Activated CD4-positive, alpha-beta T cell treated with anti-CD3 and anti-CD28 coated beads, Interleukin-2, amount 10 ng/mL, durations not matched to agents 24 days and 14 days (primary cell): Measurements from ENCODE around the gene FOXR1. TPM values are rescaled to one million over a fixed set of nuclear protein-coding genes. Genes with fewer than 3 reads are reported as not detected.

Experiments used
- DNase-seq: peaks from one replicate; pipeline ENCODE4 v3.0.0; 2022
- H3K27ac Mint-ChIP-seq: one replicate; pipeline ENCODE4 v1.8.0; 2022; ENCODE audit warnings: mild to moderate bottlenecking, mixed read lengths
- H3K27me3 Mint-ChIP-seq: one replicate; pipeline ENCODE4 v1.8.0; 2022; ENCODE audit warnings: mixed read lengths
- H3K36me3 Mint-ChIP-seq: one replicate; pipeline ENCODE4 v1.8.0; 2022; ENCODE audit warnings: low read depth, mild to moderate bottlenecking, mixed read lengths
- H3K4me1 Mint-ChIP-seq: one replicate; pipeline ENCODE4 v1.8.0; 2021; ENCODE audit warnings: mixed read lengths
- H3K4me3 Mint-ChIP-seq: one replicate; pipeline ENCODE4 v1.8.0; 2022; ENCODE audit warnings: mild to moderate bottlenecking, moderate library complexity, mixed read lengths
- H3K9me3 Mint-ChIP-seq: one replicate; pipeline ENCODE4 v1.8.0; 2021; ENCODE audit warnings: mixed read lengths
- intact Hi-C: fragments of 100-400 bp; cut with micrococcal nuclease; formaldehyde crosslinking; loops from one replicate; pipeline ENCODE4 v1.15.1; 2023
- total RNA-seq: library from RNA; stranded (reverse); gene quantifications from 2 replicates; pipeline ENCODE4 v1.2.3, GENCODE V29; 2022

Gene FOXR1, protein sequence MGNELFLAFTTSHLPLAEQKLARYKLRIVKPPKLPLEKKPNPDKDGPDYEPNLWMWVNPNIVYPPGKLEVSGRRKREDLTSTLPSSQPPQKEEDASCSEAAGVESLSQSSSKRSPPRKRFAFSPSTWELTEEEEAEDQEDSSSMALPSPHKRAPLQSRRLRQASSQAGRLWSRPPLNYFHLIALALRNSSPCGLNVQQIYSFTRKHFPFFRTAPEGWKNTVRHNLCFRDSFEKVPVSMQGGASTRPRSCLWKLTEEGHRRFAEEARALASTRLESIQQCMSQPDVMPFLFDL
- total RNA-seq: not detected in 2 replicates

DNA sequence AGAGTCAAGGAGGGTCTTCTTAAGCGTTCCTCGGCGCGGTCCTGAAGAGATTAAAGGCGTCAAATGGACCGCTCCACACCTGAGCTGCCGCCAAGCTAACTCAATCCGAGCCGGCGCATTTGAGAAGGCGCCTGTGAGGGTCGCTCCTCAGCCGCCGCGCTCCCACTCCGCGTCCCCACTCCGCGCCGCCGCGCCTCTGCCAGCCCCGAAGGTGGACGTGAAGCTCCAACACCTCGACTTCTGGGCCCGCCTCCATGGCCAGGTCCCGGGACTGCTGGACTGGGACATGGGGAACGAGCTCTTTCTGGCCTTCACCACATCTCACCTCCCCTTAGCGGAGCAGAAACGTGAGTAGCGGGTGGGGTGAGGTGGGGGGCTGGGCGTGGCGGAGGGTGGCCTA, at the start of gene FOXR1:
Gene FOXR1, plus strand, starts transcription at position 116 of the 400 bp plus-strand sequence. Its CDS starts 171 bp downstream, at position 287.
- no peak within 1 kb of the TSS for H3K27ac Mint-ChIP-seq
- H3K9me3 Mint-ChIP-seq: peaks cover 4% of the 10 kb centered on the region
- H3K4me3 Mint-ChIP-seq: no peak within 1 kb of the TSS
- intact Hi-C loops: no loop called here
- DNase-seq: no peak
- H3K27me3 Mint-ChIP-seq: peaks cover 20% of the 10 kb centered on the region
- no peaks in the 10 kb centered on the region for H3K36me3 Mint-ChIP-seq
- no peaks in the 10 kb centered on the region for H3K4me1 Mint-ChIP-seq

DNA sequence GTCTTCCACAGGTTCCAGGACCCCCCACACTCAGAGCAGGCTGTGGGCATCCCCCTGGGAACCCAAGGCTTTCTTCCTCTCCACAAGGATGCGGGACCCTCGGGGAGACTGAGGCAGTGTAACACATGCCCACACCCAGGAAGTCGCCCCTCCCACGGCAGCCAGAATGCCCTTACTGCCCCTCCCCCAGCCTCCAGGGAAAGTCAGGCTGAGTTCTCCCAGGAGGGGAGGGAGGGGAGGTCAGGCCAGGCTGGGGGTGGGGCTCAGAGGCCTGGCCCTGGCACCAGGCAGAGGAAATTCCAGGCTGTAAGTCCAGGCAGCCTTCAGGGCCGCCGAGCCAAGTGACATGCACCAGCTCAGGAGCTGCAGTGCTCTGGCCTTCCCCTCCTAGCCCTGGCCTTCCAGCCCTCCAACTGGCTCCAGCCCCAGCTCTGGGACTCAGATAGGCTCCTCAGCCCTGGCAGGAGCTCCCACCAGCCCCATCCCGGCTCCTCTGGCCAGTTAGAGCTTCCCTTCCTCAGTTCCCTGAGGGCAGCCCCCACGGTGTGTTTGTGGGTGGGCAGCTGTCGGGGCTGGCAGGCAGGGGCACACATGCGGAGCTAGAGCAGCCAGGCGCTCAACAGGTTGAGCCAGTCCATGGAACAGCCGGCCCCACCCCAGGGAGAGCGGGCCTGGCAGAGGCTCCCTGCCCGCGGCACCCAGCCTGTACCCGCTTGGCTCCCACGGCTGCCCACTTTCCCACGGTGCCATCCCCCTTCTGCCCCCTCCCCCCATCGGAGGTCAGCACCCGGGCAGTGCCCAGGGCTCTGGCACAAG, 49.4 kb upstream of the FOXR1 start:
- no peaks in the 10 kb centered on the region for H3K9me3 Mint-ChIP-seq
- H3K27ac Mint-ChIP-seq: no peak overlapping the region
- peaks cover 72% of the 10 kb centered on the region for H3K4me1 Mint-ChIP-seq

DNA sequence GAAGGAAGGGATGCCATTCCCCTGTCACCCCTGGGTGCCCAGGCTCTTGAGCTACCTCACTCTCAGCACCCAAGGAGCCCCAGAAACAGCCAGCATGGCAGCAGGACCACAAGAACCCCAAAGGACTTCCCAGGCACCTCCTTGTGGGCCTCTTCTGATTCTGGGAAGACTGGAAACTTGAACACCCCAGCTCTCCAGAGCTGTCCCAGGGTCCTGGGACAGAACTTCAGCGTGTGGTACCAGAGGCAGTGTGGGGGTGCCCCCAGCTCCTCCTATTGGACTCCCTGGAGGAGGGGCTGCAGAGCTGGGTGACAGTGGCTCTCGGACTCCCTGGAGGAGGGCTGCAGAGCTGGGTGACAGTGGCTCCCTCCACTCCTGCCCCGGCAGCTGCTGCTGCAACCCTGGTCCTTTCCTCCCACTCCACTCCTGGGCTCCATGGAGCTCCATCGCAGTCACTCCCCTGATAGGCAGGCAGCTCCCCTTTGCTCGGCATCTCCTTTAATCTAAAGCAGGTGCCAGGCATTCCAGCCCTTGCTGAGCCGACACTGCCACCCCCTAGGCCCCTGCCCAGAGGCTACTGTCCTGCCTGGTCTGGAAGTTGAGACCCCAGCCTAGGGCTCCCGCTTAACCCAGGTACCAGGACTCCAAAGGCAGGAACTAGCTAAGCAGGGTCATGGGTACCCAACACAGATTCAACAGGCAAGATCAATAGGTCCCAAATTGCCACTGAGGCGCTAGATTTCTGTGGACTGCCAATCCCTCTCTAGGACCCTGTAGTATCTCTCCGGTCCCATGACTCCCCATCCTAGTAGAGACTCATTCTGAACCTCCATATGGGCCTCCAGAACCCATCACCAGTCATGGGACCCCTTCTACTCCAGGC, 48.6 kb upstream of the FOXR1 start:
- DNase-seq: peak; percentile 60
- Mint-ChIP-seq H3K36me3 (peaks cover 7% of the 10 kb centered on the region), H3K4me3 (peak overlapping the region; percentile 91), H3K27ac (peak overlapping the region; percentile 73), H3K4me1 (peaks cover 70% of the 10 kb centered on the region), H3K27me3 (no peaks in the 10 kb centered on the region), H3K9me3 (no peaks in the 10 kb centered on the region)
- intact Hi-C loops: loop anchor here (1.0 kb wide), 1 partner anchor 8 kb away; no protein-coding TSS in a partner anchor

More for the DNA sequence above, 49.4 kb upstream of the FOXR1 start:
- intact Hi-C loops: no loop called here
- DNase-seq: peak; percentile 65
- Mint-ChIP-seq H3K36me3 (peaks cover 10% of the 10 kb centered on the region), H3K4me3 (peak overlapping the region; percentile 91), H3K27me3 (no peaks in the 10 kb centered on the region)

DNA sequence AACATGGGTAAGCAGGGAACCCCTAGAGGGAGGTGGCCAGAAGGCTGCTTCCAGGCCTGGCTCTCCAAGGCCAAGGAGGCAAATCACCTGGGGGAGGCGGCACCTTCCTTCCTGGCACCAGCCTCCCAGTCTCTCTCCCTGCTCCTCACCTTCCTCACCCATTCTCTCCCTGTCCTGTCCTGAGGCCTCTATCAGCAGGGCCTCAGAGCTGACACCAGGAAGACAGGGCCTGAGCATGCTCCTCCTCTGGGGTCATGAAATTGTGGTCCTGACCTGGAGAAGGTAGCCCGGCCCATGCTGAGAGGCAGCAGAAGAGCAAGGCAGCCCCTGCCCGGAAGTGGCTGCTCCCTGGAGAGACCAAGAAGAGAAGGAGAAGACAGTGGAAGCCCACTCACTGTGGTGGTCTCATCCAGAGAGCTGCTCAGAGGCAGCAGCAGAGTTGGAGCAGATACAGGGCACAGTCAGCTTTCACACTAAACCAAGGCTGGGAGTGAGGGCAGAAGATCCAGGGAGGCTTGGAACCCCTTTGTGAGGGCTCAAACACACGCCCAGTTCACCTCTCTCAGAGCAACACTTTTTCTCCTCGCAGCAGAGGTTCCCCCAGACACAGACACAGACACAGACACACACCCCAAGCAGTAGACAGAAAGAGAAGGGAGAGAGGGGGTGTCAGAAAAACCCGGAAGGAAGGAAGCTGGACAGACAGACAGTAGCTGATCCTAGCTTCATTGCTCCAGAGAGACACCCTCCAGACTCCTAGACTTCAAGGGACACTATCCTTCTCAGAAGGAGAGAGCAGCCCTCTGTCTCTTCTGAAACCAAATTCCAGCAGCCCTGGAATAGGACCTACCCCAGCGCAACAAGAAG, 47.6 kb upstream of the FOXR1 start:
- Mint-ChIP-seq H3K4me1 (peaks cover 70% of the 10 kb centered on the region), H3K27ac (peak overlapping the region; percentile 73), H3K27me3 (no peaks in the 10 kb centered on the region), H3K9me3 (no peaks in the 10 kb centered on the region), H3K4me3 (peak overlapping the region; percentile 91), H3K36me3 (peaks cover 7% of the 10 kb centered on the region)
- DNase-seq: peak; percentile 74
- intact Hi-C loops: loop anchor here (1.0 kb wide), 1 partner anchor 9 kb away; no protein-coding TSS in a partner anchor

GRCh38 chr11:118924591-118925585, 46.7 kb upstream of the FOXR1 start:
- H3K9me3 Mint-ChIP-seq: no peaks in the 10 kb centered on the region
- peak overlapping the region; percentile 73 for H3K27ac Mint-ChIP-seq
- peak overlapping the region; percentile 91 for H3K4me3 Mint-ChIP-seq
- H3K4me1 Mint-ChIP-seq: peaks cover 63% of the 10 kb centered on the region
- H3K36me3 Mint-ChIP-seq: peaks cover 7% of the 10 kb centered on the region
- intact Hi-C loops: loop anchor here (5.0 kb wide), 4 partner anchors 48 to 177 kb away; partner anchors contain the start of genes CENATAC, DPAGT1, RPS25 and TRAPPC4
- H3K27me3 Mint-ChIP-seq: no peaks in the 10 kb centered on the region
- peak; percentile 85 for DNase-seq

DNA sequence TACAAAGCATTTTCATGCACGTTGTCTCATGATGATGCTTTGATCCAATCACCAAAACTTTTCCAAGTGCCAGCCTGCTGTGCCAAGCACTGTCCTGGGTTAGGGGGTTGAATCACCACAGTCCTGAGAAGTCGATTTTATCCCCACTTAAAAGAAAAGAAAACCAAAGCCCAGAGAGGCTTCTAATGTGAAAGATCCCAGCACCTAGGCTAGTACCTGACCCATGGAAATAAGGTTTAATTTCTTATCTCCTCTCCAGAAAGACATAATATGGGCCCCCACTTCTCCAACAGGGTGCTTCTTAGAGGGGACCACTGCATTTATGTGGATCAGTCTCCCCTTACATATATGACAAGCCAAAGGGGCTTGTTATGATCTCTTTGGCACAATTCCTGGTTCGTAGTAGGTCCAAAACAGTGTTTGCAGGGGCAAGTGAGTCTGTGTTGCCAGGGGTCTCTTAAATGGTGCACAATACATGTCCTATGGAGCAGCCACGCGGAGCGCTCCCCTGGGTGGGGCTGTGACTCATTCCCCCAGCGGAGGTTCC, 43.9 kb upstream of the FOXR1 start:
- no peak for DNase-seq

GRCh38 chr11:118928101-118928869, 43.3 kb upstream of the FOXR1 start:
- Mint-ChIP-seq H3K27me3 (no peaks in the 10 kb centered on the region), H3K4me1 (peaks cover 51% of the 10 kb centered on the region), H3K4me3 (peak overlapping the region; percentile 97), H3K36me3 (peaks cover 2% of the 10 kb centered on the region), H3K9me3 (no peaks in the 10 kb centered on the region), H3K27ac (peak overlapping the region; percentile 98)
- intact Hi-C loops: loop anchor here (1.0 to 5.0 kb wide), 7 partner anchors 11 to 238 kb away; partner anchors contain the start of genes CENATAC, DPAGT1, RPS25 and TRAPPC4
- DNase-seq: peak; percentile 97

More for the DNA sequence above, 43.9 kb upstream of the FOXR1 start:
- Mint-ChIP-seq H3K4me3 (peak overlapping the region; percentile 97), H3K27ac (peak overlapping the region; percentile 98), H3K36me3 (peaks cover 2% of the 10 kb centered on the region), H3K27me3 (no peaks in the 10 kb centered on the region), H3K4me1 (peaks cover 57% of the 10 kb centered on the region), H3K9me3 (no peaks in the 10 kb centered on the region)
- intact Hi-C loops: loop anchor here (1.0 to 5.0 kb wide), 7 partner anchors 10 to 237 kb away; partner anchors contain the start of genes CENATAC, DPAGT1, RPS25 and TRAPPC4

DNA sequence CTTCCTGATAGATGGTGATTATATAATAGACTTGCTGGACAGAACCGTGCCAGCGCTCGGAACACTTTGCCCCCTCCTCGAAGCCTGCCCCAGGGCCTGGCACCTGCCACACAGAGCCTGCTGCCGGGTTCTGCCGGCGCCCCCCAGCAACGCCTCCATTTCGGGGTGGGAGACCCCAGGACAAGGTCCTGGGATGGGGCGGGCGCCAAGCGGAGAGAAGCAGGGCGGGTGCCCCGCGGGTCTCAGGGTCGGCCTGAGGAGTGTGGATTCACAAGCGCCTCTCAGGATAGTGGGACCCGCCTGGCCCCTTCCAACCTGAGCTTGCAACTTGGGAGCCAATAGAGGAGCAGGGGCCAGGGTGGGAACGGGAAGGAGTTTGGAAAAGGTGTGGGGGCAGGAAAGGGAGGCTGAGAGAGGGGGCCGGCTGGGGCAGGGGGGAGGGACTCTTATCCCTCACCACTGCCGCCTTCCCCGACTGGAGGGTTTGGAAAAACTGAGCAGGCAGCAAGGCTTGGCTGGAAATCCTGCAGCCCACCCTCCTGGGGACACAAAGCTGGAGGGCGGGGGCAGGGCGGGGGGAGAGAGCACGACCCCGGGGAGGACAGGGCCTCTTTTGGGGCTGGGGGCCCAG, 42.6 kb upstream of the FOXR1 start:
- Mint-ChIP-seq H3K36me3 (no peaks in the 10 kb centered on the region), H3K27me3 (no peaks in the 10 kb centered on the region), H3K4me1 (peaks cover 44% of the 10 kb centered on the region), H3K9me3 (no peaks in the 10 kb centered on the region), H3K27ac (peak overlapping the region; percentile 98), H3K4me3 (peak overlapping the region; percentile 97)
- intact Hi-C loops: loop anchor here (1.0 to 5.0 kb wide), 8 partner anchors 12 to 239 kb away; partner anchors contain the start of genes CENATAC, DPAGT1, RPS25 and TRAPPC4
- peak; percentile 85 for DNase-seq

DNA sequence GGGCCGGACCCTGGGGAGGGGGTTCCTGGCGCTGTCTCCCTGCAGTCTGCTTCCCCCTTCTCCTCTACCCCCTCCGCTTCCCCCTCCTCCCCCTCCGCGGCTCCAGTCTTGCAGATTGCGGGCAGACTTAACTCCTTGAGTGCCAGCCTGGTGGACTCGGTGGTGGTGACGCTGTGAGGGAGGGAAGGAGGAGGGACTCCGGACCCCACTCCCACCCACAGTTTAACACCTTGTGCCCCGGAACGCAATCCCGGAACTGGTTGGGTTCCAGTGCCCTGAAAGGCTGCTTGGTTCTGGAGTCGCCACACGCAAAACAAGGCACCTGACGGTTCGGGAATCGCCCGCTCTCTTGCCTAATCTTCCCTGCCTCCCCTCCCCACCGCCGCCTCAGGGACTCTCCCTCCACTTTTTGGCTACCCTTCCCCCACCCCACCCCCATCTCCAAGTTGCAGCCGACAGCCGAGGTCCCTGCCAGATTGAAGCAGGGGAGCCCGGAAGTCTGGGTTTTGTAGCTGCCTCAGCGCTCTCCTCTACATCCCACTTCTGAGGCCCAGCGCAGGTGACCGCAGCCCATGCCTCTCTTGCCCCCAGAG, 42.0 kb upstream of the FOXR1 start:
- DNase-seq: peak; percentile 93
- H3K4me3 Mint-ChIP-seq: peak overlapping the region; percentile 97
- intact Hi-C loops: loop anchor here (1.0 to 5.0 kb wide), 7 partner anchors 22 to 173 kb away; partner anchors contain the start of genes CENATAC, DPAGT1, RPS25 and TRAPPC4
- H3K9me3 Mint-ChIP-seq: no peaks in the 10 kb centered on the region
- H3K4me1 Mint-ChIP-seq: peaks cover 38% of the 10 kb centered on the region
- no peaks in the 10 kb centered on the region for H3K36me3 Mint-ChIP-seq
- peak overlapping the region; percentile 96 for H3K27ac Mint-ChIP-seq
- H3K27me3 Mint-ChIP-seq: no peaks in the 10 kb centered on the region

- H3K36me3 Mint-ChIP-seq: no peaks in the 10 kb centered on the region
- H3K4me1 Mint-ChIP-seq: peaks cover 37% of the 10 kb centered on the region
- H3K4me3 Mint-ChIP-seq: peak overlapping the region; percentile 97
- no peaks in the 10 kb centered on the region for H3K27me3 Mint-ChIP-seq
- no peaks in the 10 kb centered on the region for H3K9me3 Mint-ChIP-seq
- peak overlapping the region; percentile 96 for H3K27ac Mint-ChIP-seq
- DNase-seq: peak; percentile 97
- intact Hi-C loops: loop anchor here (1.0 kb wide), 2 partner anchors 23 to 140 kb away; no protein-coding TSS in a partner anchor
These were observed 41.4 kb upstream of the FOXR1 start for GRCh38 chr11:118930094-118930712.
